Measurements from ENCODE around the gene ANO3.

DNA sequence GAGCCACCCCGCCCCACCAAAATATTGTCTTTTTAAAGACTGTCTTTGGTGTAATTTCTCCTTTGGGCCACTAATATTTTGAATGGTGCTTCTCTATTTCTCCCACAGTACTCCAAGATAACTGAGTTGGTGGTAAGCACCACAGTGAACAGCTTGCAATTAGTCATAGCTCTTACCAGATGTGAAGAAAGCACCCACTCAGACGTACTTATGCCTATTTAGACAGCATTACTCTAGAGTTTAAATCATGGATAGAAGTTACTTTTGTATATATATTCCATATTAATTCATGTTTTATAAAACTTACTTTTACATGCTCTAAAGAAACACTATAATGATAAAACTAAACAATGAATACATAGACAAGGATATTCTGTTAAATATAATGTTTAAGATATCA is 12.7 kb downstream of the ANO3 start:
- TF ChIP-seq SIN3A (conservative IDR thresholded peaks at IDR 0.05 in 1 of 2, IDR thresholded peaks at IDR 0.05 in 1 of 2; ENCODE audit: low read depth in 1 of 2, low read length in 2 of 2) (no peak), EZH2 (IDR thresholded peaks at IDR 0.05; ENCODE audit: low read depth, low read length, severe bottlenecking) (no peak), FOSL1 (IDR thresholded peaks at IDR 0.05; ENCODE audit: insufficient read depth, low read depth, low read length) (no peak), CTCF (IDR thresholded peaks at IDR 0.05; ENCODE audit: control extremely low read depth in 1 of 3, insufficient read depth in 1 of 3, low read depth in 1 of 3, low read length in 3 of 3) (no peak), RFX5 (IDR thresholded peaks at IDR 0.05; ENCODE audit: borderline replicate concordance, low read depth, low read length) (no peak), TCF12 (IDR thresholded peaks at IDR 0.05; ENCODE audit: low read depth, low read length) (no peak), RNF2 (IDR thresholded peaks at IDR 0.05; ENCODE audit: borderline replicate concordance, low read depth, low read length, missing control alignments, poor library complexity, severe bottlenecking) (no peak), POLR2A (IDR thresholded peaks at IDR 0.05; ENCODE audit: control extremely low read depth in 1 of 2, low read depth in 2 of 2, low read length in 2 of 2) (no peak)
- TF ChIP-seq, protein P1, sequence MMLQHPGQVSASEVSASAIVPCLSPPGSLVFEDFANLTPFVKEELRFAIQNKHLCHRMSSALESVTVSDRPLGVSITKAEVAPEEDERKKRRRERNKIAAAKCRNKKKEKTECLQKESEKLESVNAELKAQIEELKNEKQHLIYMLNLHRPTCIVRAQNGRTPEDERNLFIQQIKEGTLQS (IDR thresholded peaks at IDR 0.05; ENCODE audit: insufficient read depth, low read depth, low read length), result no peak
